ENCODE data around the gene SHB. TPM values are rescaled to one million over a fixed set of nuclear protein-coding genes. Genes with fewer than 3 reads are reported as not detected.

Gene SHB
- total RNA-seq, 1 experiment from 2014 or later = 23.8 TPM

GRCh38 chr9:38092656-38093055, 23.6 kb upstream of the SHB start:
- Histone ChIP-seq H3F3A (ENCODE audit: insufficient read depth, low read depth) (no peaks in the 10 kb centered on the region), H3K9me3 (ENCODE audit: insufficient read depth, low read depth) (no peaks in the 10 kb centered on the region), H3K9me2 (ENCODE audit: insufficient read depth) (no peaks in the 10 kb centered on the region), H3K27me3 (ENCODE audit: insufficient read depth, low read depth) (no peaks in the 10 kb centered on the region), H4K20me1 (ENCODE audit: insufficient read depth) (no peaks in the 10 kb centered on the region), H3K4me2 (no peak overlapping the region), H3K4me1 (replicated peaks; ENCODE audit: insufficient read depth) (peaks cover 10% of the 10 kb centered on the region), H3K36me3 (ENCODE audit: low read depth) (no peaks in the 10 kb centered on the region), H3K4me3 (no peak overlapping the region), H2AFZ (no peak overlapping the region), H3K27ac (no peak overlapping the region), H3K79me2 (ENCODE audit: low read depth) (no peaks in the 10 kb centered on the region)
- no peak for TF ChIP-seq CTCF (conservative IDR thresholded peaks at IDR 0.05)
- no peak for TF ChIP-seq EZH2 (IDR thresholded peaks at IDR 0.05; ENCODE audit: low read depth)
- DNase-seq = no peak
- CTCF ChIA-PET = no interaction called here
- POLR2A ChIA-PET (ENCODE audit: unreplicated experiment) = no interaction called here
- BruUV-seq (replicated peaks) = no TSS peak
- intact Hi-C loops (cut with micrococcal nuclease; ENCODE audit: unreplicated experiment) = no loop called here

GRCh38 chr9:38092200-38092524, 23.1 kb upstream of the SHB start:
- H3F3A ChIP-seq (ENCODE audit: insufficient read depth, low read depth) = no peaks in the 10 kb centered on the region
- BruUV-seq (replicated peaks) = no TSS peak
- intact Hi-C loops (cut with micrococcal nuclease; ENCODE audit: unreplicated experiment) = no loop called here

GRCh38 chr9:38091310-38092199, 22.5 kb upstream of the SHB start:
- no peak for DNase-seq
- ChIA-PET CTCF (no interaction called here), POLR2A (ENCODE audit: unreplicated experiment) (no interaction called here)
- no TSS peak for BruUV-seq (replicated peaks)
- H3K79me2 ChIP-seq (ENCODE audit: low read depth) = no peaks in the 10 kb centered on the region
- no peaks in the 10 kb centered on the region for H3K9me3 ChIP-seq (ENCODE audit: insufficient read depth, low read depth)
- no peak overlapping the region for H3K4me2 ChIP-seq
- no peak overlapping the region for H3K27ac ChIP-seq
- no peaks in the 10 kb centered on the region for H3K9me2 ChIP-seq (ENCODE audit: insufficient read depth)
- no peaks in the 10 kb centered on the region for H3K36me3 ChIP-seq (ENCODE audit: low read depth)
- TF ChIP-seq CTCF (conservative IDR thresholded peaks at IDR 0.05) (no peak), EZH2 (IDR thresholded peaks at IDR 0.05; ENCODE audit: low read depth) (no peak)
- H4K20me1 ChIP-seq (ENCODE audit: insufficient read depth) = no peaks in the 10 kb centered on the region
- no peaks in the 10 kb centered on the region for H3K27me3 ChIP-seq (ENCODE audit: insufficient read depth, low read depth)
- intact Hi-C loops (cut with micrococcal nuclease; ENCODE audit: unreplicated experiment) = no loop called here
- no peak overlapping the region for H3K4me3 ChIP-seq
- H2AFZ ChIP-seq = no peak overlapping the region
- peaks cover 10% of the 10 kb centered on the region for H3K4me1 ChIP-seq (replicated peaks; ENCODE audit: insufficient read depth)
- H3F3A ChIP-seq (ENCODE audit: insufficient read depth, low read depth) = no peaks in the 10 kb centered on the region

More at GRCh38 chr9:38092200-38092524, 23.1 kb upstream of the SHB start:
- DNase-seq = no peak
- Histone ChIP-seq H3K4me1 (replicated peaks; ENCODE audit: insufficient read depth) (peaks cover 10% of the 10 kb centered on the region), H3K4me3 (no peak overlapping the region), H3K79me2 (ENCODE audit: low read depth) (no peaks in the 10 kb centered on the region), H3K9me2 (ENCODE audit: insufficient read depth) (no peaks in the 10 kb centered on the region), H2AFZ (no peak overlapping the region), H3K9me3 (ENCODE audit: insufficient read depth, low read depth) (no peaks in the 10 kb centered on the region), H3K27me3 (ENCODE audit: insufficient read depth, low read depth) (no peaks in the 10 kb centered on the region), H3K4me2 (no peak overlapping the region), H4K20me1 (ENCODE audit: insufficient read depth) (no peaks in the 10 kb centered on the region), H3K36me3 (ENCODE audit: low read depth) (no peaks in the 10 kb centered on the region), H3K27ac (no peak overlapping the region)
- TF ChIP-seq CTCF (conservative IDR thresholded peaks at IDR 0.05) (no peak), EZH2 (IDR thresholded peaks at IDR 0.05; ENCODE audit: low read depth) (no peak)
- ChIA-PET CTCF (no interaction called here), POLR2A (ENCODE audit: unreplicated experiment) (no interaction called here)
